GM10266 (cell line): ENCODE data around the gene NPFFR1.

Source experiments
- DNase-seq: peaks from one replicate; pipeline ENCODE4 v3.0.0; 2012; ENCODE audit errors: extremely low spot score
- CTCF ChIP-seq: IDR thresholded peaks from 2 replicates; pipeline ENCODE4 v1.5.1; 2012; ENCODE audit warnings: mild to moderate bottlenecking, low read depth; ENCODE audit not compliant: control insufficient read depth, insufficient read depth; ENCODE audit errors: missing control alignments

NPFFR1 gene

GRCh38 chr10:70306181-70306705 is 22.4 kb upstream of the NPFFR1 start:
- no peak for TF ChIP-seq CTCF
- no peak for DNase-seq

- no peak for TF ChIP-seq CTCF
- DNase-seq = no peak
Observed at GRCh38 chr10:70303730-70304129, 19.9 kb upstream of the NPFFR1 start.

- no peak for TF ChIP-seq CTCF
- no peak for DNase-seq
Observed at GRCh38 chr10:70302292-70302691, 18.5 kb upstream of the NPFFR1 start.

- no peak for DNase-seq
- TF ChIP-seq CTCF = no peak
Observed at GRCh38 chr10:70300908-70301597, 17.2 kb upstream of the NPFFR1 start.

GRCh38 chr10:70300461-70300860 is 16.7 kb upstream of the NPFFR1 start:
- no peak for TF ChIP-seq CTCF
- DNase-seq = no peak

GRCh38 chr10:70299876-70300275 is 16.1 kb upstream of the NPFFR1 start:
- DNase-seq = no peak
- TF ChIP-seq CTCF = no peak

GRCh38 chr10:70298393-70298792 is 14.6 kb upstream of the NPFFR1 start:
- DNase-seq = no peak
- no peak for TF ChIP-seq CTCF
